H1 (cell line): ENCODE data around the gene CHSY3. TPM values are rescaled to one million over a fixed set of nuclear protein-coding genes. Genes with fewer than 3 reads are reported as not detected.

Source experiments
- CHD2 ChIP-seq: IDR thresholded peaks from 2 replicates; pipeline ENCODE4 v1.6.1; 2012; ENCODE audit warnings: low read length, improper control_type of control experiment
- CREB1 ChIP-seq: IDR thresholded peaks from 2 replicates; pipeline ENCODE4 v1.6.1; 2012; ENCODE audit warnings: inconsistent platforms
- EGR1 ChIP-seq: IDR thresholded peaks from 2 replicates; pipeline ENCODE4 v1.6.1; 2011; ENCODE audit warnings: low read depth, low read length, borderline replicate concordance
- MAX ChIP-seq: IDR thresholded peaks from 2 replicates; pipeline ENCODE4 v1.6.1; 2012; ENCODE audit warnings: inconsistent platforms
- NRF1 ChIP-seq: IDR thresholded peaks from 2 replicates; pipeline ENCODE4 v1.6.1; 2011; ENCODE audit warnings: mild to moderate bottlenecking, low read depth, low read length, improper control_type of control experiment
- RBBP5 ChIP-seq: IDR thresholded peaks from 2 replicates; pipeline ENCODE4 v1.7.1; 2012; ENCODE audit warnings: low read depth, mild to moderate bottlenecking, inconsistent platforms, low read length, moderate library complexity, borderline replicate concordance
- SP4 ChIP-seq: IDR thresholded peaks from 2 replicates; pipeline ENCODE4 v1.6.1; 2012; ENCODE audit warnings: low read length, inconsistent platforms
- SUZ12 ChIP-seq: fragments of 200-600 bp; sonication (generic); IDR thresholded peaks from 2 replicates; pipeline ENCODE4 v1.6.1; 2012; ENCODE audit warnings: mild to moderate bottlenecking, inconsistent platforms, low read length, moderate library complexity, mixed read lengths
- TCF12 ChIP-seq: IDR thresholded peaks from 2 replicates; pipeline ENCODE4 v1.6.1; 2011; ENCODE audit warnings: low read depth, mild to moderate bottlenecking, low read length
- TEAD4 ChIP-seq: IDR thresholded peaks from 2 replicates; pipeline ENCODE4 v1.6.1; 2012; ENCODE audit warnings: low read depth, low read length, inconsistent platforms, mixed read lengths
- ZNF274 ChIP-seq: IDR thresholded peaks from 2 replicates; pipeline ENCODE4 v1.7.0; 2012; ENCODE audit warnings: low read length, borderline replicate concordance; ENCODE audit errors: extremely low read depth
- polyA plus RNA-seq, 7 experiments: library from polyadenylated mRNA; depleted of rRNA in 3 of 7; stranded (reverse) in 5 of 7; unstranded in 2 of 7; fragments of >200 nt in 5 of 7; fragments of 200-250 nt in 2 of 7; gene quantifications; 1 replicate in 5 of 7; 2 replicates in 1 of 7; 4 replicates in 1 of 7; pipeline versions ENCODE4 v1.2.1 to v1.2.3, GENCODE V29; 2011 to 2013; ENCODE audit warnings: missing spikeins in 2 of 7, mixed read lengths in 2 of 7
- total RNA-seq: library from RNA; stranded (reverse); fragmentation: NEBNext Ultra II Directional; extraction: Animal tissue kit (Norgen Biotek cat#: 25700); gene quantifications from 2 replicates; pipeline ENCODE4 v1.2.1, GENCODE V29; 2021
- TF ChIP-seq, protein P1 (sequence below): fragments of 300-600 bp; sonication (generic); IDR thresholded peaks from 2 replicates; pipeline ENCODE4 v1.7.1; 2012; ENCODE audit warnings: low read length, moderate library complexity, mild to moderate bottlenecking, inconsistent platforms; ENCODE audit not compliant: insufficient replicate concordance

The CHSY3 gene
- total and polyA plus RNA-seq, 2 of the 8 experiments (the other 6 are each of a cell fraction or from before 2014, with no cell fraction given): 0.24 to 1.8 TPM

- TF ChIP-seq, protein P1, sequence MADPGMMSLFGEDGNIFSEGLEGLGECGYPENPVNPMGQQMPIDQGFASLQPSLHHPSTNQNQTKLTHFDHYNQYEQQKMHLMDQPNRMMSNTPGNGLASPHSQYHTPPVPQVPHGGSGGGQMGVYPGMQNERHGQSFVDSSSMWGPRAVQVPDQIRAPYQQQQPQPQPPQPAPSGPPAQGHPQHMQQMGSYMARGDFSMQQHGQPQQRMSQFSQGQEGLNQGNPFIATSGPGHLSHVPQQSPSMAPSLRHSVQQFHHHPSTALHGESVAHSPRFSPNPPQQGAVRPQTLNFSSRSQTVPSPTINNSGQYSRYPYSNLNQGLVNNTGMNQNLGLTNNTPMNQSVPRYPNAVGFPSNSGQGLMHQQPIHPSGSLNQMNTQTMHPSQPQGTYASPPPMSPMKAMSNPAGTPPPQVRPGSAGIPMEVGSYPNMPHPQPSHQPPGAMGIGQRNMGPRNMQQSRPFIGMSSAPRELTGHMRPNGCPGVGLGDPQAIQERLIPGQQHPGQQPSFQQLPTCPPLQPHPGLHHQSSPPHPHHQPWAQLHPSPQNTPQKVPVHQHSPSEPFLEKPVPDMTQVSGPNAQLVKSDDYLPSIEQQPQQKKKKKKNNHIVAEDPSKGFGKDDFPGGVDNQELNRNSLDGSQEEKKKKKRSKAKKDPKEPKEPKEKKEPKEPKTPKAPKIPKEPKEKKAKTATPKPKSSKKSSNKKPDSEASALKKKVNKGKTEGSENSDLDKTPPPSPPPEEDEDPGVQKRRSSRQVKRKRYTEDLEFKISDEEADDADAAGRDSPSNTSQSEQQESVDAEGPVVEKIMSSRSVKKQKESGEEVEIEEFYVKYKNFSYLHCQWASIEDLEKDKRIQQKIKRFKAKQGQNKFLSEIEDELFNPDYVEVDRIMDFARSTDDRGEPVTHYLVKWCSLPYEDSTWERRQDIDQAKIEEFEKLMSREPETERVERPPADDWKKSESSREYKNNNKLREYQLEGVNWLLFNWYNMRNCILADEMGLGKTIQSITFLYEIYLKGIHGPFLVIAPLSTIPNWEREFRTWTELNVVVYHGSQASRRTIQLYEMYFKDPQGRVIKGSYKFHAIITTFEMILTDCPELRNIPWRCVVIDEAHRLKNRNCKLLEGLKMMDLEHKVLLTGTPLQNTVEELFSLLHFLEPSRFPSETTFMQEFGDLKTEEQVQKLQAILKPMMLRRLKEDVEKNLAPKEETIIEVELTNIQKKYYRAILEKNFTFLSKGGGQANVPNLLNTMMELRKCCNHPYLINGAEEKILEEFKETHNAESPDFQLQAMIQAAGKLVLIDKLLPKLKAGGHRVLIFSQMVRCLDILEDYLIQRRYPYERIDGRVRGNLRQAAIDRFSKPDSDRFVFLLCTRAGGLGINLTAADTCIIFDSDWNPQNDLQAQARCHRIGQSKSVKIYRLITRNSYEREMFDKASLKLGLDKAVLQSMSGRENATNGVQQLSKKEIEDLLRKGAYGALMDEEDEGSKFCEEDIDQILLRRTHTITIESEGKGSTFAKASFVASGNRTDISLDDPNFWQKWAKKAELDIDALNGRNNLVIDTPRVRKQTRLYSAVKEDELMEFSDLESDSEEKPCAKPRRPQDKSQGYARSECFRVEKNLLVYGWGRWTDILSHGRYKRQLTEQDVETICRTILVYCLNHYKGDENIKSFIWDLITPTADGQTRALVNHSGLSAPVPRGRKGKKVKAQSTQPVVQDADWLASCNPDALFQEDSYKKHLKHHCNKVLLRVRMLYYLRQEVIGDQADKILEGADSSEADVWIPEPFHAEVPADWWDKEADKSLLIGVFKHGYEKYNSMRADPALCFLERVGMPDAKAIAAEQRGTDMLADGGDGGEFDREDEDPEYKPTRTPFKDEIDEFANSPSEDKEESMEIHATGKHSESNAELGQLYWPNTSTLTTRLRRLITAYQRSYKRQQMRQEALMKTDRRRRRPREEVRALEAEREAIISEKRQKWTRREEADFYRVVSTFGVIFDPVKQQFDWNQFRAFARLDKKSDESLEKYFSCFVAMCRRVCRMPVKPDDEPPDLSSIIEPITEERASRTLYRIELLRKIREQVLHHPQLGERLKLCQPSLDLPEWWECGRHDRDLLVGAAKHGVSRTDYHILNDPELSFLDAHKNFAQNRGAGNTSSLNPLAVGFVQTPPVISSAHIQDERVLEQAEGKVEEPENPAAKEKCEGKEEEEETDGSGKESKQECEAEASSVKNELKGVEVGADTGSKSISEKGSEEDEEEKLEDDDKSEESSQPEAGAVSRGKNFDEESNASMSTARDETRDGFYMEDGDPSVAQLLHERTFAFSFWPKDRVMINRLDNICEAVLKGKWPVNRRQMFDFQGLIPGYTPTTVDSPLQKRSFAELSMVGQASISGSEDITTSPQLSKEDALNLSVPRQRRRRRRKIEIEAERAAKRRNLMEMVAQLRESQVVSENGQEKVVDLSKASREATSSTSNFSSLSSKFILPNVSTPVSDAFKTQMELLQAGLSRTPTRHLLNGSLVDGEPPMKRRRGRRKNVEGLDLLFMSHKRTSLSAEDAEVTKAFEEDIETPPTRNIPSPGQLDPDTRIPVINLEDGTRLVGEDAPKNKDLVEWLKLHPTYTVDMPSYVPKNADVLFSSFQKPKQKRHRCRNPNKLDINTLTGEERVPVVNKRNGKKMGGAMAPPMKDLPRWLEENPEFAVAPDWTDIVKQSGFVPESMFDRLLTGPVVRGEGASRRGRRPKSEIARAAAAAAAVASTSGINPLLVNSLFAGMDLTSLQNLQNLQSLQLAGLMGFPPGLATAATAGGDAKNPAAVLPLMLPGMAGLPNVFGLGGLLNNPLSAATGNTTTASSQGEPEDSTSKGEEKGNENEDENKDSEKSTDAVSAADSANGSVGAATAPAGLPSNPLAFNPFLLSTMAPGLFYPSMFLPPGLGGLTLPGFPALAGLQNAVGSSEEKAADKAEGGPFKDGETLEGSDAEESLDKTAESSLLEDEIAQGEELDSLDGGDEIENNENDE: peak; percentile 94
- TF ChIP-seq CREB1 (no peak), NRF1 (no peak), RBBP5 (no peak), CHD2 (no peak), TCF12 (no peak), EGR1 (no peak), ZNF274 (no peak), SP4 (no peak), SUZ12 (no peak), MAX (no peak), TEAD4 (no peak)
Measured at GRCh38 chr5:130166839-130167490, 262.7 kb downstream of the CHSY3 start (continued).
